HepG2 (cell line): ENCODE data around the gene NT5C3B. TPM values are rescaled to one million over a fixed set of nuclear protein-coding genes. Genes with fewer than 3 reads are reported as not detected.

Source experiments
- BCLAF1 ChIP-seq: fragments of 450-650 bp; IDR thresholded peaks from 2 replicates; pipeline ENCODE4 v1.6.1; 2017; ENCODE audit warnings: mild to moderate bottlenecking
- CENPBD1 ChIP-seq: sonication (generic); formaldehyde crosslinking; IDR thresholded peaks from 2 replicates; pipeline ENCODE4 v1.8.0; 2022; ENCODE audit warnings: missing genetic modification reagents, low read depth, mild to moderate bottlenecking, borderline replicate concordance
- CHD4 ChIP-seq: fragments of 200-600 bp; sonication (generic); IDR thresholded peaks from 2 replicates; pipeline ENCODE4 v1.7.0; 2017; ENCODE audit warnings: mild to moderate bottlenecking, low read length, borderline replicate concordance
- ERF ChIP-seq: IDR thresholded peaks from 2 replicates; pipeline ENCODE4 v1.6.1; 2018; ENCODE audit warnings: missing biosample characterization, missing genetic modification reagents
- HES4 ChIP-seq: sonication (generic); formaldehyde crosslinking; IDR thresholded peaks from 2 replicates; pipeline ENCODE4 v1.9.0; 2021; ENCODE audit warnings: mild to moderate bottlenecking, missing genetic modification reagents, borderline replicate concordance
- HOXA3 ChIP-seq: sonication (generic); formaldehyde crosslinking; IDR thresholded peaks from 2 replicates; pipeline ENCODE4 v1.5.0; 2020; ENCODE audit warnings: missing genetic modification reagents
- KDM6A ChIP-seq: IDR thresholded peaks from 2 replicates; pipeline ENCODE4 v1.6.1; 2016; ENCODE audit warnings: low read depth
- MXD3 ChIP-seq: IDR thresholded peaks from 2 replicates; pipeline ENCODE4 v1.6.1; 2016; ENCODE audit warnings: mild to moderate bottlenecking, missing biosample characterization, missing genetic modification reagents
- ONECUT2 ChIP-seq: sonication (generic); formaldehyde crosslinking; IDR thresholded peaks from 2 replicates; pipeline ENCODE4 v1.4.0; 2020; ENCODE audit warnings: missing genetic modification reagents
- PCBP2 ChIP-seq: fragments of 200-400 bp; formaldehyde crosslinking; optimal IDR thresholded peaks from 2 replicates; pipeline ENCODE3; 2018; ENCODE audit warnings: low read length, low read depth; ENCODE audit not compliant: poor library complexity, severe bottlenecking
- SOX13 ChIP-seq, 3 experiments: fragments of 450-650 bp in 1 of 3; sonication (generic) in 1 of 3; formaldehyde crosslinking in 1 of 3; IDR thresholded peaks in 2 of 3; conservative IDR thresholded peaks in 1 of 3; 2 replicates each; pipeline versions ENCODE4 v1.5.0 to v1.6.1; 2016 to 2020; ENCODE audit warnings: antibody characterized with exemption in 1 of 3, mild to moderate bottlenecking in 1 of 3, missing compliant biosample characterization in 1 of 3, missing genetic modification reagents in 1 of 3, moderate library complexity in 1 of 3
- TEAD2 ChIP-seq: sonication (generic); formaldehyde crosslinking; IDR thresholded peaks from 2 replicates; pipeline ENCODE4 v1.9.0; 2021; ENCODE audit warnings: missing genetic modification reagents
- TFDP1 ChIP-seq: IDR thresholded peaks from 2 replicates; pipeline ENCODE4 v1.6.1; 2016; ENCODE audit warnings: missing compliant biosample characterization, missing genetic modification reagents, borderline replicate concordance
- ZNF333 ChIP-seq: sonication (generic); formaldehyde crosslinking; IDR thresholded peaks from 2 replicates; pipeline ENCODE4 v1.4.0; 2020; ENCODE audit warnings: mild to moderate bottlenecking, missing genetic modification reagents, borderline replicate concordance
- ZNF350 ChIP-seq: sonication (generic); formaldehyde crosslinking; IDR thresholded peaks from 2 replicates; pipeline ENCODE4 v1.4.0; 2020; ENCODE audit warnings: mild to moderate bottlenecking, low read depth, missing genetic modification reagents, borderline replicate concordance
- ZNF512 ChIP-seq: sonication (generic); formaldehyde crosslinking; IDR thresholded peaks from 2 replicates; pipeline ENCODE4 v1.4.0; 2020; ENCODE audit warnings: mild to moderate bottlenecking, missing genetic modification reagents
- ZNF549 ChIP-seq: sonication (generic); formaldehyde crosslinking; IDR thresholded peaks from 2 replicates; pipeline ENCODE4 v1.5.0; 2020; ENCODE audit warnings: missing genetic modification reagents
- ZNF746 ChIP-seq: sonication (generic); formaldehyde crosslinking; IDR thresholded peaks from 2 replicates; pipeline ENCODE4 v1.8.0; 2022; ENCODE audit warnings: mild to moderate bottlenecking, missing genetic modification reagents
- ZXDC ChIP-seq: sonication (generic); formaldehyde crosslinking; IDR thresholded peaks from 2 replicates; pipeline ENCODE4 v1.5.0; 2020; ENCODE audit warnings: mild to moderate bottlenecking, missing genetic modification reagents
- polyA plus RNA-seq, 8 experiments: library from polyadenylated mRNA; depleted of rRNA in 3 of 8; stranded (reverse) in 7 of 8; unstranded in 1 of 8; fragments of >200 nt; fragmentation: Illumina TruSeq in 4 of 8; extraction: Trizol in 4 of 8; gene quantifications; 2 replicates each; pipeline versions ENCODE4 v1.2.1 to v1.2.3, GENCODE V29; 2011 to 2016; ENCODE audit warnings: low read depth in 4 of 8, missing spikeins in 1 of 8, mixed read lengths in 1 of 8; ENCODE audit not compliant: insufficient read depth in 1 of 8
- total RNA-seq, 5 experiments: library from RNA; depleted of rRNA; stranded (reverse); fragments of >200 nt; fragmentation: Illumina TruSeq; extraction: Trizol; gene quantifications; 2 replicates each; pipeline ENCODE4 v1.2.3, GENCODE V29; 2016; ENCODE audit warnings: low read depth in 1 of 5

NT5C3B gene
- total and polyA plus RNA-seq, 2 of the 13 experiments (the other 11 are each of a cell fraction or from before 2014, with no cell fraction given): 104 to 126 TPM

GRCh38 chr17:41864836-41865595 is 29.0 kb upstream of the NT5C3B start, which contains the start of gene KLHL11 (continued):
- peak; percentile 93 for TF ChIP-seq MXD3 (CRISPR knock-in tag)
- no peak; the same call in 1 of the 2 replicates for TF ChIP-seq ZNF746 (CRISPR knock-in tag)
- TF ChIP-seq TEAD2 (CRISPR knock-in tag): no peak
- no peak for TF ChIP-seq CENPBD1 (CRISPR knock-in tag)
- TF ChIP-seq ZXDC (CRISPR knock-in tag): peak; percentile 77; the same call in 1 of the 2 replicates
- TF ChIP-seq CHD4: no peak
- TF ChIP-seq HOXA3: peak; percentile 98
- TF ChIP-seq ZNF350 (CRISPR knock-in tag): no peak
- TF ChIP-seq PCBP2: no peak
- no peak for TF ChIP-seq KDM6A
- TF ChIP-seq SOX13 (IDR thresholded peaks at IDR 0.05): 0 out of 2 replicates have a peak, but pooled peaks have one; percentile 9
- TF ChIP-seq SOX13 (CRISPR knock-in tag; conservative IDR thresholded peaks at IDR 0.05 in 1 of 2, IDR thresholded peaks at IDR 0.05 in 1 of 2): peak in 1 of 2 experiments; percentile 15; a peak in 1 of 4 replicates
- TF ChIP-seq TFDP1 (CRISPR knock-in tag): peak; percentile 72; the same call in 1 of the 2 replicates
- TF ChIP-seq ONECUT2 (CRISPR knock-in tag): no peak
- peak; percentile 91 for TF ChIP-seq HES4 (CRISPR knock-in tag)
- TF ChIP-seq ZNF333: no peak; the same call in 1 of the 2 replicates
- no peak for TF ChIP-seq BCLAF1
- TF ChIP-seq ZNF512 (CRISPR knock-in tag): 0 out of 2 replicates have a peak, but pooled peaks have one; percentile 19
- TF ChIP-seq ERF: peak; percentile 88
- no peak; the same call in 1 of the 2 replicates for TF ChIP-seq ZNF549
